HG03066 (cell line): Measurements from ENCODE around the gene SAA4.
"Not testable (repeated sequence)": the region's sequence is repeated elsewhere in the genome, so short reads cannot be mapped to it uniquely, and the experiment has no call there.

Experiments
- ATAC-seq: cut with Tn5 transposase; IDR thresholded peaks from one replicate; pipeline ENCODE4 v1.9.1; 2021; ENCODE audit warnings: low read depth; ENCODE audit not compliant: unreplicated experiment

Gene SAA4

GRCh38 chr11:18247191-18247581 lies 10.6 kb upstream of the SAA4 start:
- peak; percentile 6 for ATAC-seq

GRCh38 chr11:18246379-18247190 lies 10.0 kb upstream of the SAA4 start:
- peak; percentile 81 for ATAC-seq

GRCh38 chr11:18245396-18245795 lies 8.8 kb upstream of the SAA4 start:
- ATAC-seq: no peak

- no peak for ATAC-seq
Observed at GRCh38 chr11:18243783-18244362, 7.3 kb upstream of the SAA4 start.

- ATAC-seq: no peak
Observed at GRCh38 chr11:18239655-18240054, 3.1 kb upstream of the SAA4 start.

GRCh38 chr11:18235394-18236334 lies 938 bp downstream of the SAA4 start:
- no peak for ATAC-seq

GRCh38 chr11:18233912-18234311 lies 2.7 kb downstream of the SAA4 start:
- ATAC-seq: no peak

GRCh38 chr11:18230859-18231258 lies 5.7 kb downstream of the SAA4 start:
- no peak for ATAC-seq

GRCh38 chr11:18229501-18229900 lies 7.1 kb downstream of the SAA4 start:
- ATAC-seq: peak; percentile 93

GRCh38 chr11:18225913-18226312 lies 10.7 kb downstream of the SAA4 start:
- no peak for ATAC-seq

GRCh38 chr11:18223591-18224387 lies 12.8 kb downstream of the SAA4 start:
- ATAC-seq: no peak

GRCh38 chr11:18222814-18223421 lies 13.7 kb downstream of the SAA4 start:
- ATAC-seq: no peak

GRCh38 chr11:18221274-18221876 lies 15.2 kb downstream of the SAA4 start:
- ATAC-seq: no peak

- ATAC-seq: no peak
Observed at GRCh38 chr11:18209058-18209457, 27.5 kb downstream of the SAA4 start.

GRCh38 chr11:18204771-18205170 lies 31.8 kb downstream of the SAA4 start:
- ATAC-seq: no peak

- ATAC-seq: no peak
Observed at GRCh38 chr11:18204220-18204619, 32.4 kb downstream of the SAA4 start.

- no peak for ATAC-seq
Observed at GRCh38 chr11:18203723-18204122, 32.9 kb downstream of the SAA4 start.

GRCh38 chr11:18197738-18198137 lies 38.9 kb downstream of the SAA4 start:
- ATAC-seq: not testable (repeated sequence)

GRCh38 chr11:18196532-18196931 lies 40.1 kb downstream of the SAA4 start:
- ATAC-seq: no peak

GRCh38 chr11:18193010-18193409 lies 43.6 kb downstream of the SAA4 start:
- no peak for ATAC-seq
